GM18507 (cell line): ENCODE results near the gene VAV1.

ENCODE experiments used
- DNase-seq: peaks from one replicate; pipeline ENCODE4 v3.0.0; 2011; ENCODE audit warnings: low read depth; ENCODE audit not compliant: insufficient read length; ENCODE audit errors: extremely low spot score
- FAIRE-seq: peaks from 2 replicates; lab custom pipeline; 2011; peaks lifted over from hg19 to GRCh38; lab: Jason Lieb, UNC

The VAV1 gene

GRCh38 chr19:6772028-6772865 lies at the start of gene VAV1:
Gene VAV1, plus strand, starts transcription at chr19:6772708. Its CDS starts 100 bp downstream, at chr19:6772808.
- FAIRE-seq (peak; percentile 81), DNase-seq (peak; percentile 83)

GRCh38 chr19:6723108-6723618 lies 49.3 kb upstream of the VAV1 start:
- no peak for DNase-seq
- no peak for FAIRE-seq

- DNase-seq = no peak
- peak; percentile 38 for FAIRE-seq
These were observed 48.8 kb upstream of the VAV1 start for GRCh38 chr19:6723738-6724137.

- DNase-seq (no peak), FAIRE-seq (no peak)
These were observed 47.6 kb upstream of the VAV1 start for GRCh38 chr19:6724631-6725492.

- FAIRE-seq (no peak), DNase-seq (no peak)
These were observed 46.8 kb upstream of the VAV1 start for GRCh38 chr19:6725513-6726231.

GRCh38 chr19:6728346-6728745 lies 44.2 kb upstream of the VAV1 start:
- FAIRE-seq (peak; percentile 87), DNase-seq (no peak)

GRCh38 chr19:6729573-6730152 lies 42.8 kb upstream of the VAV1 start:
- FAIRE-seq (no peak), DNase-seq (no peak)

- no peak for DNase-seq
- FAIRE-seq = no peak
These were observed 42.2 kb upstream of the VAV1 start for GRCh38 chr19:6730153-6730804.

- DNase-seq (no peak), FAIRE-seq (no peak)
These were observed 41.4 kb upstream of the VAV1 start for GRCh38 chr19:6730941-6731670.

GRCh38 chr19:6731822-6732221 lies 40.7 kb upstream of the VAV1 start:
- DNase-seq (no peak), FAIRE-seq (no peak)

GRCh38 chr19:6732803-6733337 lies 39.6 kb upstream of the VAV1 start:
- FAIRE-seq (no peak), DNase-seq (no peak)

- FAIRE-seq = no peak
These were observed 39.0 kb upstream of the VAV1 start for GRCh38 chr19:6733338-6734095.

GRCh38 chr19:6734096-6734696 lies 38.3 kb upstream of the VAV1 start:
- FAIRE-seq = no peak
- no peak for DNase-seq

More at GRCh38 chr19:6733338-6734095, 39.0 kb upstream of the VAV1 start:
- DNase-seq = no peak

- no peak for DNase-seq
- FAIRE-seq = no peak
These were observed 37.2 kb upstream of the VAV1 start for GRCh38 chr19:6735181-6735911.

- FAIRE-seq (no peak), DNase-seq (no peak)
These were observed 36.2 kb upstream of the VAV1 start for GRCh38 chr19:6736169-6736916.

- FAIRE-seq (no peak), DNase-seq (no peak)
These were observed 35.6 kb upstream of the VAV1 start for GRCh38 chr19:6736917-6737283.
